ENCODE data around the gene KNDC1.

The KNDC1 gene

DNA sequence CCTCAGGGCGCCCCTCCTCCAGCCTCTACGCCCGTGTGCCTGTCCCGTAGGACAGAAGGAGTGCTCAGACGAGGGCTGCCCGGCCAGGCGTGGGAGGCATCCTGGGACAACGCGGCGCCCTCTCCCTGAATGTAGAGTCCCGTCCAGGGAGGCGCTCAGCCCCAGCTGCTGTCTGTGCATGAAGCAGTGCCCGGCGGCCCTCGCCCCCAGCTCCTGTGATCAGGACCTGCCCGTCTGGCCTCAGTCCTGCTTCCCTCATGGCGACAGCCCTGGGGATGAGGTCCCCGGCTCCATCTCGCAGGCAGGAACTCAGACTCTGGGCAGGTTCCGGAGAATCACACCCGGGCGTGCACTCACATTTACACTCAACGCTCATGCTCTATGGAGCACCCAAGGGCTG is 45.1 kb downstream of the KNDC1 start:
- no peak for DNase-seq (ENCODE audit: low read depth in 3 of 3)

DNA sequence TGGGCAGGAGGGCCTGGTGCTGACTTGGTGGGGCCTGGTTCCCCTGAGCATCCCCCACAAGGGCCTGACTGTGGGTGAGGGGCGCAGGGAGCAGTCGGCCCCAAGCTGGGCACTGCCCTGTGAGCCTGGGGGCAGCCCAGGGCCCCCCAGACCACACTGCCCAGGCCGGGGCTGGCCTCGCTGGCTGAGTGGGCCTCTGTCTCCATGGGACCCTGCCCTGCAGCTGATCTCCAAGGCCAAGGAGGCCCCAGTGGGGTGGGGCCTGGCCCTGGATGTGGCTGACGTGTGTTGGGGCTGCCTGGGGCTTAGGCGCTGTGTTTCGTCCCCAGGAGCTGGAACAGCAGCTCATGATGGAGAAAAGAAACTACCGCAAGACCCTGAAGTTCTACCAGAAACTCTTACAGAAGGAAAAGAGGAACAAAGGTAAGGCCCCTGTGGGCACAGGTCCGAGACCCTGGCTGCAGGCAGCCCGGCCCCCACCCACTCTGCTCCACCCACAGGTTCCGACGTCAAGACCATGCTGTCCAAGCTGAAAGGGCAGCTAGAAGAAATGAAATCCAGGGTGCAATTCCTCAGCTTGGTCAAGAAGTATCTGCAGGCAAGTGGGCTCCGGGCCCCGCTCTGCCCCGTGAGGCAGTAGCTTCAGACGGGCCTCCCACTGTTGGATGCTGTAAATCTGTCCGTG is 46.5 kb downstream of the KNDC1 start:
- no peak for DNase-seq (ENCODE audit: low read depth in 3 of 3)

DNA sequence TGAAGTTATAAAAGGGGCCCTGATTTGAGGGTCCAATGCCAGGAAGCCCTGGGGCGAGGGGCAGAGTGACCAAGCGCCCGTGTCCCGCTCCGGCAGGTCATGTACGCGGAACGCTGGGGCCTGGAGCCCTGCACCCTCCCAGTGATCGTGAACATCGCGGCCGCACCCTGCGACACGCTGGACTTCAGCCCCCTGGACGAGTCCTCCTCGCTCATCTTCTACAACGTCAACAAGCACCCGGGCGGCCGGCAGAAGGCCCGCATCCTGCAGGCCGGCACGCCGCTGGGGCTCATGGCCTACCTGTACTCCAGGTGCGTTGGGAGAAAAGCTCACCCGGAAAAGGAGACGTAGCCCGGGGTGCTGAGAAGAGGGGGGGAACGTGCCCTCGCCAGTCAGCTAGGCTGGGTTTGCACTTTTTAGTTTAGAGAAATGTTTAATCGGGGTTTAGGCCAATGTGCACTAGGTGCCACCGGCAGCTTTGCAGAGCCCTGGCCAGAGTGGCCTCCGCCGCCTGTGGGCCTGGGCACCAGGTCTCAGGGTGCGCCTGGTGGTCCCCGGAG is 47.1 kb downstream of the KNDC1 start:
- DNase-seq (ENCODE audit: low read depth in 3 of 3) = no peak

DNA sequence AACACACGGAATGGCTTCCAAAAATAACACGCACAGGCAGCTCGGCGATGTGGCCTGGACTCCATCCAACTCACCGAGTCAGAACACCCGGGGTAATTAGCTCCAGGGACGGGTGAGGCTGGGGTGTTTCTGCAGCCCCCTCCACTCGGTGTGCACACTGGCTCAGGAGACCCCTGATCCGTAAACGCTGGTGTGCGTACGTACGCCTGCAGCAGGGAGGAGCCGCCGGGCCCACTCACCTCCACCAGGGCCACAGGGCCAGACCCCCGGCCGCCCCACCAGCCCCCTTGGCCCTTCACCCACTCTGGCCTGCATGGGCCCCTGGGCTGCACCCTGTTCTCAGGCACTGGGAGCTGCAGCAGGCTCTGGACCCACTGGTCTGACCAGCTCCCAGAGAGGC is 47.6 kb downstream of the KNDC1 start:
- no peak for DNase-seq (ENCODE audit: low read depth in 3 of 3)

DNA sequence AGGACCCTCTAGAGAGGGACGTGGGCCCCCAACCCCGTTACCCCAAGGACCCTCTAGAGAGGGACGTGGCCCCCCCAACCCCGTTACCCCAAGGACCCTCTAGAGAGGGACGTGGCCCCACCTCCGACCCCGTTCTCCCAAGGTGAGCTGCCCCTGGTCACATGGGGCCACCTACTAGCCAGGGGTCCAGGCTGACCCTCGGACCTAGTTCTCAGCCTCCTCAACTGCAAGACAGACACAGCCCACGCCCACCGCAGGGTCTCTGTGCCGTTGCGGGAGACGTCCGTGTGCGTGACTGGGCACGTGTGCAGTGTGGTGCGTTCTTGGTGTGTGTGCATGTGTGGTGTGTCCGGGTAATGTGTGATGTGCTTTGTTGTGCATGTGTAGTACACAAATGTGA is 48.4 kb downstream of the KNDC1 start:
- DNase-seq (ENCODE audit: low read depth in 3 of 3) = no peak

DNA sequence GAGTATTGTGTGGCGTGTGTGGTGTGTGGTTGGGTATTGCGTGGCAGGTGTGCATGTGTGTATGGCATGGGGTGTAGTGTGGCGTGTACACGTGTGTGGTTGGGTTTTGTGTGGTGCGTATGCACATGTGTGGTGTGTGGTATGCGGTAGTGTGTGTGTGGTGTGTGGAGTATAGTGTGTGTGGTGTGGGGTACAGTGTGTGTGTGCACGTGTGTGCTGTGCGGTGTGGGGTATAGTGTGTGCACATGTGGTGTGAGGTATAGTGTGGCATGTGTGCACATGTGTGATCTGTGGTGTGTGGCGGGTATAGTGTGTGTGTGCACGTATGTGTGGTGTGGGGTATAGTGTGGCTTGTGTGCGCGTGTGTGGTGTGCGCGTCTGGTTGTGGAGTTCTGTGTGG is 49.1 kb downstream of the KNDC1 start:
- no peak for DNase-seq (ENCODE audit: low read depth in 3 of 3)

DNA sequence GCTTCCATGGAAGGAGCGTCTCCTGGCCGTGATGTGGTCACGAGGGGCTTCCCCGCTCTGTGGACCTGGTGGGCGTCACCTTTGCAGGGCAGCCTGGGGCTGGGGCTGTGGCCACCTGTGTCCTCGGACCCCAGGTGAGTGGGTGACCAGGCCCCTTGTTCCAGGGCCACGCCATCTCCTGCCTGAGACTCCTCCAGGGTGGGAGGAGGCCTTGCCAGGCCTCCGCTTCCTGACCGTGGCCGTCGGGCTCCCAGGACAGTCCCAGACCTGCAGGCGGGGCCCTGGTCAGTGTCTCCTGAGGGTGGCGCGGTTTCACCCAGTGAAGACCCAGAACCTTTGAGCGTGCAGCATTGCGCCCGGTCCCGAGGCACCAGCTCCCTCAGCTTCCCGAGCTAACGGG is 49.6 kb downstream of the KNDC1 start:
- DNase-seq (ENCODE audit: low read depth in 3 of 3) = no peak

DNA sequence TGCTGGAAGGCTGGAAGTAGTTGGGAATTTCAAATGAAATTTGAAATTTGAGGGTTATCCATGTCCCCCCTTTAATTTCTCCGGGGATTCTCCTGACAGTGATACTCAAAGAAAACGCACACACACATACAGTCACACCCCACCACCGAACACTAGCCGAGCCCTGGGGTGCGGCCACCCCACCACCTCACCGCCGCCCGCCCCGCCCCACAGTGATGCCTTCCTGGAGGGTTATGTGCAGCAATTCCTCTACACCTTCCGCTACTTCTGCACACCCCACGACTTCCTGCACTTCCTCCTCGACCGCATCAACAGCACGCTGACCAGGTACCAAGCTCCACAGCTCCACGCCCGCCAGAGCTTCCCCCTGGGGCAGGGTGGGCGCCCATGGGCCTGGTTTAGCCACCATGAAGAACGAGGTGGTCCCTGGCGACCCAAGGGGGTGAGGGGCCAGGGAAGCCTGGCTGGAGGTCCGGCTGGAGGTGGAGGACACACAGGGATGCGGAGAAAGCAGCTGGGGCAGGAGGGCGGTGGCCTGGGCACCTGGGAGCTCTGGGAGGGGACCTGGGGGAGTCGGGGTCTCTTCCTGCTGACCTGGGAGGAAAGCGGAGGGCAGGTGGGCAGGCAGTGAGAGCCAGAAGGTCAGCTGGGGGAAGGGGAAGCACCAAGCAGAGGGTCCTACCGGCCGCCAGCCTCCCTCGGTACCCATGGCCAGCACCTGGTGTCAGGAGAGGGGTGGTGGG is 50.5 kb downstream of the KNDC1 start:
- DNase-seq (ENCODE audit: low read depth in 3 of 3) = no peak

DNA sequence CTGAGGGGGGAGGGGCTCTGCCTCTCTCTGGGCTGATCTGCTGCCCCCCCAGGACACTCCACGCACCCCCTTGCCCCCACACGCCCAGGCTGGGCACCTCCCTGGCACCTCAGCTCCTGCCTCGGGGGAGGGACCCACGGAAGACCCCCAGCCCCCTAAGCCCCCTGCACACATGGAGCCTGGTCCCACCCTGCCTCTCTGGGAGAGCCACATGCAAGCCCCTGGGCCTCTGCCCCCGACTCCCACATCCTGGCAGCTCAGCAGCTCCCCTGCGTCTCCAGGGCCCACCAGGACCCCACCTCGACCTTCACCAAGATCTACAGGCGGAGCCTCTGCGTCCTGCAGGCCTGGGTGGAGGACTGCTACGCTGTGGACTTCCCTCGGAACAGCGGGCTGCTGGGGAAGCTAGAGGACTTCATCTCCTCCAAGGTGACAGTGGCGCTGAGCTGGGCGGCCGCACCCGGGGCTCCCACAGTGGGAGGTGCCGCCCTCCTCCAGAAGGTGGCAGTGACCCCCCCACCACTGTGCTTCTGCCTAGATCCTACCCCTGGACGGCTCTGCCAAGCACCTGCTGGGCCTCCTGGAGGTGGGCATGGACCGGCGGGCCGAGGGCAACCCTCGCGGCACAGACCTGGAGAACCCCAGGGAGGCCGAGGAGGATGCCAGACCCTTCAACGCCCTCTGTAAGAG is 51.3 kb downstream of the KNDC1 start:
- no peak for DNase-seq (ENCODE audit: low read depth in 3 of 3)

DNA sequence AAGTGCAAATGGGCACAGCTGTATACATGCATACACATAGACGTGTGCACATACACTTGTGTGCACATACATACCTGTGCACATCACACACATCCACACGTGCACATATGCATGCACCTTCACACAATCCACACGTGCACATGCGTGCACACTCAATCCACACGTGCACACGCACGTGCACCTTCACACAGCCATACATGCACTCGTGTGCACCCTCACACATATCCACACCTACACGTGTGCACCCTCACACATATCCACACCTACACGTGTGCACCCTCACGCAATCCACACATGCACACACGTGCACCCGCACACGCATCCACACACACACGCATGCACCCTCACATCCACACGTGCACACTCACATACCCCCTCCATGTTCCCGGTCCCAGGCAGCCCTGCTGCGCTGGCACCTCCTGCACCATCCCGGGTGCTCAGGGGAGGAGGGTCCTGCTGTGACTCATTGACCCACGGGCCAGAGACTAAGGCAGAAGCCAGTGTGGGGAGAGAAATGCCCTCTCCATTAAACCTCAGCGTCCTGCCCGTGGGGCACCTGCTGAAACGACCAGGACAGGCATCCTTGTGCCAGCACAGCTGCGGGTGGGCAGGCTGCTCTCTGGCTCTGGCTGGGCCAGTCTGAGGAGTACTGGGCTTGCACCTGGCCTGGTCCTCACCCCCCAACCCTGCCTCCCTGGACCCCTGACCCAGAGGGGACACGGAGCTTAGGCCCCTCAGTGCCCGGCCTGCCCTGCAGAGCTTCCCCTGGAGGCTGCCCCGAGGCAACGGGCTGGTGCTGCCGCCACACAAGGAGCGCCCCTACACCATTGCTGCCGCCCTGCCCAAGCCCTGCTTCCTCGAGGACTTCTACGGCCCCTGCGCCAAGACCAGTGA is 52.2 kb downstream of the KNDC1 start:
- DNase-seq (ENCODE audit: low read depth in 3 of 3) = no peak

DNA sequence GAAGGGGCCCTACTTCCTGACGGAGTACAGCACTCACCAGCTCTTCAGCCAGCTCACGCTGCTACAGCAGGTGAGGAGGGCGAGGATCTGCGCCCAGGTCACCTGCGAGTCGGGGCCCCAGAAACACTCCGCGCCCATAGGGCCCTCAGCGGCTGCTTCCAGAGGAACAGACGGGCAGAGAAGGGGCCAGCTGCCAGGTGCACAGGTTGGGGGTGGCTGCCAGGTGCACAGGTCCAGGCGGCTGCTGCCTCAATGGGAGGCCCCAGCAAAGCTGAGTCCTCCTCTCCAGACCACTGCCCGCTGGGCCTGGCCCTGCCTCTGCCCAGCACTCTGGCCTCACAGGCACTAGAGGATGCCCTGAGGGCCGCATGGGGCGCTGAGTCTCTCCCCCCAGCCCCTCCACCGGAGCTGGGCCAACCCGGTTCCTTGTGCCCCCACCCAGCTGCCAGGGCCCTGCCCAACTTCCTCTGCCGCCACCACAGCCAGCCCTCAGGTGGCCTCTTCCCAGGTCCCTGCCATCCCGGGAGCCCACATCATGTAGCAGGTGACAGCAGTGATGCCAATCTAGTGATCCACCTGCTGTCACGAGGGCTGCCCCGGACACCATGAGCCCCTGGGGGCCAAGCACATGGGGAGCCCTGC is 53.0 kb downstream of the KNDC1 start:
- DNase-seq (ENCODE audit: low read depth in 3 of 3) = no peak

DNA sequence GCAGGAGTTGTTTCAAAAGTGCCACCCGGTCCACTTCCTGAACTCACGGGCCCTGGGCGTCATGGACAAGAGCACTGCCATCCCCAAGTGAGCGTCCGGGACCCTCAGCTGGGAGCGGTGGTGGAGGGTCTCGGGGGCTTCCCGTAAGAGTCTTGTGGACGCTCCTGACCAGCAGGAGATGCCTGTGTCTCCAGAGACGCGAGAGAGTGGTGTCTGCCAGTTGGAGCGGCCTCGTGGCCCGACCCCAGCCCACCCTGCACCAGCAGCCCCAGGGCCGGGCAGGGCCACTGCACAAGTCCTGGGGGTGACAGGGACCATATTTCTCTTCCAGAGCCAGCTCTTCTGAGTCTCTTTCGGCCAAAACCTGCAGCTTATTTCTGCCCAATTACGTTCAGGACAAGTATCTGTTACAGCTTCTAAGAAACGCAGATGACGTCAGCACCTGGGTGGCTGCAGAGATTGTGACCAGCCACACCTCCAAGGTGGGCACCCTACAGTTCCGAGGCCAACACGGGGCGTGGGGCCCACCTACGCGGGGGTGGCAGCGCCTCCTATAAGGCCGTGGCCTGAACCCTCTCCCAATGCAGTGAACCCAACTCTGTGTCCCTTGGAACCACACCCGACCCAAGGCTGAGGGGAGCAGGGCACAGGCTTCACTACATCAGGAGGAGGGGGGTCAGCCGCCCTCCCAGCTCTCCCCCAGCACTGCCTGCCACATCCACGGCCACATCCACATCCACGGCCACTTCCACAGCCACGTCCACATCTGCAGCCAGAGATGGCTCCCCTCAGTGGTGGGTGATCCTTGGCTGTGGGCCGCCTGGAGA is 53.8 kb downstream of the KNDC1 start:
- no peak for DNase-seq (ENCODE audit: low read depth in 3 of 3)

DNA sequence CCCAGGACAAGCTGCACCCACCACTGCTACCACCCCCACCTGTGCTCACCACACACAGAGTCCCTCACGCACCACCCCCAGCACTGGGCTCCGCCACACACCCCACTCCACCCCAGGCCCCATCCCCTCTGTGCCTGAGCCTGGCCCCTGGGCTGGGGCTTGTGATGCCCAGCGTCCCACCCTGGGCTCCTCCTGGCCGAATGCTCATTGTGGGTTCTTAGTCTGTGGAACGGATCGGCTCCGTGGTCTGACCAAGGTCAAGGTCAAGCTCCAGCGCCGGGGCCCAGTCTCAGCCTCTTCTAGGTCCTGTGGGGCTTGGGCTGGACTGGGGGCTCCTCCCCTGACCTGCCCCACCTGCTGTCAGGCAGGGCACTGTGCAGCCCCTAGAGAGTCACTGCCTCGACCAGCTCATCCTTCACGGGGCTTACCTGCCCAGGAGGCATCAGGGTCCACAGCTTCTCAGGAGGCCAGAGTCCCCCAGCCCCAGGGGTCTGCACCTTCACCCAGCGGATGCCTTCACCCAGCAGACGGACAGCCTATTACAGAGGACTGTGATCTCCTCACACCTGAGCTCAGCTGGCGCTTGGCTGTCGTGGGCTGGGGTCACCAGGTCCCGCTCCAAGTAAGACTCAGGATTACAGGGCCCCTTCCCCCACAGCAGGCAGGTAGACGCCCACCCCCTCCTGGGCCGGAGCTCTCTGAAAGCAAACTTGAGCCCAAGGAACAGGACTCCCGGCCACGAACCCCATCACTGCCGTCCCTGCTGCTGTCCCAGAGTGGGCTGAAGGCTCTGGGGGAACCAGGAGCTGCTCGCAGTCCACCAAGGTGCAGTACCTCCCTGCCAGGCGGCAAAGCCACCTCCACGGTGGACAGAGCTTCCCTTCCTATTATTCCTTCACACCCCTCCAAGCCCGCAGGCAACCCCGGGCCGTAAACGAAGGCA is 54.7 kb downstream of the KNDC1 start:
- DNase-seq (ENCODE audit: low read depth in 3 of 3) = no peak

DNA sequence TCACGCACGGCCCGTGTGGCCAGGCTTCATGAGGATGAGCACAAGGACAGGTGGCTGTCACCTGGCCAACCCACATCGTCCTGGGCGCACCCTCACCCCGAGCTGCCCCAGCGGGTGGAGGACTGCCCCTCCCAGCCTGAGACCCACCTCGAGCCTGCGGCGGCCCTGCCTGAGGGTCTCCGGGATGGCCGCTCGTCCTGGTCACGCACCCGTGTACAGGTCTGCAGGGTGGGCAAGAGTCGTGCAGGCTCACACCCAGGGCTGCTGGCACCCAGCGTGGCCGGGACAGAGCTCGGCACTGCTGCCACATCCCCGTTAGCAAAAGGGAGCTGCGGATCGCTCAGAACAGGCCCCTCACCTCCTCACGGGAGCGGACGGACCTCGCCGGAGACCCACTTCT is 55.6 kb downstream of the KNDC1 start:
- DNase-seq (ENCODE audit: low read depth in 3 of 3) = no peak

DNA sequence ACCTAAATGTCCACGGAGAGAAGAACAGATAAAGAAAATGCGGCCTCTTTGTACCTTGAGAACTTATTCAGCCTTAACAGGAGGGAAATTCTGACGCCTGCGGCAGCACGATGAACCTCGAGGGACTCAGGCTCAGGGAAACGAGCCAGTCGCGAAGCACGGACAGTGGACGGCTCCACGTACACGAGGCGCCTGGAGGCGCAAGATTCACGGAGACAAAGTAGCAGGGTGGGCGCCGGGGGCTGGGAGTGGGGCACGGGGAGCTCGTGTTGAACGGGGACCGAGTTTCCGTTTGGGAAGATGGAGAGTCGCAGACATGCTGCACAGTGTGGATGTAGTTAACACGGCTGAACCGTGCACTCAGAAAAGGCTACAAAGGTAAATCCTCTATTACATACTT is 56.8 kb downstream of the KNDC1 start:
- DNase-seq (ENCODE audit: low read depth in 3 of 3) = no peak

DNA sequence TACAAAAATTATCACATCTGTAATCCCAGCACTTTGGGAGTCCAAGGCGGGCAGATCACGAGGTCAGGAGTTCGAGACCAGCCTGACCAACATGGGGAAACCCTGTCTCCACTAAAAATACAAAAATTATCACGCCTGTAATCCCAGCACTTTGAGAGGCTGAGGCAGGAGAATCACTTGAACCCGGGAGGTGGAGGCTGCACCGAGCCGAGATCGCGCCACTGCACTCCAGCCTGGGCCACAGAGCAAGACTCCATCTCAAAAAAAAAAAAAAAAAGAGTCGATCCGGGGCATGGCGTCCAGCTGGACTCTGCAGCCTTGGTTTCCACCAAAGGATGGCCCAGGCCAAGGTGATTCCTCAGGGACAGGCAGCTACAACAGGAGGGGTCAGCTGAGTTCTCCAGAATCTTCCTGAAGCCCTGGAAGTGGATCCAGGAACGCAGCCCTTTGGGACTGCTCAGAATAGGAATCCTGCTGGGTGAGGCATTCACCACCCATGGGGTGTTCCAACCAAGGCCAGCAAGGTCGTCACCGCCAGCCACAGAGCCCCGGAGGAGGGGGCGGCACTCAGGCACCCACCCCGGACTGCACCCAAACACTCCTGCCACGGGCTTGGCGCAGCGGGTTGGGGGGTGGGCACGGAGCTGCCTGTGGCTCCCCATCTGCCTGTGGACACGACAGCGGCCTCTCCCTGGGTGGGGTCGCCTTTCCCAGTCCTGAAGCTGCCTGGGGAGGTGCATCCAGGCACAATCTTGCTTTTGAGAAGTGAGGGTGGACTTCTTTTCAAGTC is 58.0 kb downstream of the KNDC1 start:
- DNase-seq (ENCODE audit: low read depth in 3 of 3) = no peak

DNA sequence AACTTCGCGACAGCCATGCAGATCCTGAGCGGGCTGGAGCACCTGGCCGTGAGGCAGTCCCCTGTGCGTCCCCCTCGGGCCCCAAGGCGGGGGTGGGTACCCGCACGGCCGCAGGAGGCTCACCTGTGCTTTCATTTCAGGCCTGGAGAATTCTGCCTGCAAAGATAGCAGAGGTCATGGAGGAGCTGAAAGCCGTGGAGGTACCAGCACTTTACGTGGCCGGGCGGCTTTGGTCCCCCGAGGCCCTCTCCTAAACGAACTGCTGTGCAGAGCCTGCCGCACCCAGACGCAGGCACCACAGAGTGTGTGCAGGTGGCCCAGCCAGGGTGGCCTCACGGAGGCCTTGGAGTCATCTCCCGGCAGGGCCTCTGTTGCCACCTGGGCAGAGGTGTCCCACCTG is 58.9 kb downstream of the KNDC1 start:
- no peak for DNase-seq (ENCODE audit: low read depth in 3 of 3)

DNA sequence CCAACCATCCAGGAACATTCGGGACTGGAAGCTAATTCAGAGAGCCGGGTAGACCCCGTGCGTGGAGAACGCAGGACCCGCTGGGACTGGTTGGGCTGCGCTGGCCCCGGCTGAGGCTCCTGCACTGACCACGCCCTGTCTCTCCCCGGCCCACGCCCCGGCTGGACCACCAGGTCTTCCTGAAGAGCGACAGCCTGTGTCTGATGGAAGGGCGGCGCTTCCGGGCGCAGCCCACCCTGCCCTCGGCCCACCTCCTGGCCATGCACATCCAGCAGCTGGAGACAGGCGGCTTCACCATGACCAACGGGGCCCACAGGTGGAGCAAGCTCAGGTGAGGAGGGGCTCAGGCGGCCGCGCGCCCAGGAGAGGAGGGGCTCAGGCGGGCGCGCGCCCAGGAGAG is 59.8 kb downstream of the KNDC1 start:
- no peak for DNase-seq (ENCODE audit: low read depth in 3 of 3)

Measured in stimulated activated CD4-positive, alpha-beta T cell treated with anti-CD3 and anti-CD28 coated beads, TNF-alpha, amount 100 ng/mL, for 24 hours (primary cell).